ENCODE data around the gene PIK3R6.

Gene PIK3R6

DNA sequence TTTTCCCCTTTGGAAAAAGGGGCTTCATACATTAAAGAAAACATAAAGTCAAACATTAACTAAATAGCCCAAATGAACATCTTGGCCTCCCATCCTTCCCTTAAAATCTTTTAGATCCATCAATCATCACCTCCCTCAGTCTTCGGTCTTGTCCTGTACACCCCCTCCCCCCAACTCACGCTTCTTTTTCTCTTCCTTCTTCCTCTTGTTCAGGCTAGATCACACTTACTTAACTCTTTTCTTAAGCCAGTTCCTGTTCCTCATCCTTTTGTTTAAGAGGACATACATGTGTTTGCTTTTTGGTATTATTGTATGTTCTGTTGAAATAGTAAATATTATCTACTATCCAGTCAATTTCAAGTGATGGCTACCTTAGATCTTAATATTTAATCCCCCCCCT lies 73.8 kb downstream of the PIK3R6 start:
- no peak for DNase-seq (ENCODE audit: low spot score)

DNA sequence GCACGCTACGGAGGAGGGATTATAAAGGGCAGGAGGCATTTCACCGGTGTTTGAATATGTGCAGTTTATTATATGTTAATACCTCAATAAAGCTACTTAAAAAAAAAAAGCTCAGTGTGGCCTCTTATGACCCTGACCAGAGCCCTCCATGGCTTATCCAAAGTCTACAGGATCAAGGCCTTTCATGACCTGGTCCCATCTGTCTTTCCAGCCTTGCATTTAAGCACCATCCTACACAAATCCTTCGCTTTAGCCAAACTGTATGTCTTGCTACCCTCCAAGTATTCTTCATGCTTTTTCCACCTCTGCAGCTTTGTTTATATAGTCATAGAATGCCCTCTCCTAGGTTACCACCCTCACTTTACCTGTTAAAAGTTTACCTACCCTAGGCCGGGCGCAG lies 74.8 kb downstream of the PIK3R6 start:
- no peak for DNase-seq (ENCODE audit: low spot score)

DNA sequence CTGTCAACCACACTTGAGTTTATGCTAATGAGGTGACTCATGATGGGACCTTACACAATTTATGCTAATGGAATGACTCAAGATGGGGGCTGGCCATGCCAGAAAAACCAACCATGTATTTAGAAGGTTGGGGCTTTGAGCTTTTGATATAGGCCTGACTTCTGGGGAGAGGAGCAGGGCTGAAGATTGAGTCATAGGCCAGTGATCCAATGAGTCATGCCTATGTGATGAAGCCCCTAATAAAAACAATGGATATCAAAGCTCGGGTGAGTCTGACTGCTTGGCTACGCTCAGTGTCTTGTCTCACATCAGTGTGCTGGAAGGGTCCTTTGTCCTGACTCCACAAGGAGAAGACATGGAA lies 75.6 kb downstream of the PIK3R6 start:
- no peak for DNase-seq (ENCODE audit: low spot score)

DNA sequence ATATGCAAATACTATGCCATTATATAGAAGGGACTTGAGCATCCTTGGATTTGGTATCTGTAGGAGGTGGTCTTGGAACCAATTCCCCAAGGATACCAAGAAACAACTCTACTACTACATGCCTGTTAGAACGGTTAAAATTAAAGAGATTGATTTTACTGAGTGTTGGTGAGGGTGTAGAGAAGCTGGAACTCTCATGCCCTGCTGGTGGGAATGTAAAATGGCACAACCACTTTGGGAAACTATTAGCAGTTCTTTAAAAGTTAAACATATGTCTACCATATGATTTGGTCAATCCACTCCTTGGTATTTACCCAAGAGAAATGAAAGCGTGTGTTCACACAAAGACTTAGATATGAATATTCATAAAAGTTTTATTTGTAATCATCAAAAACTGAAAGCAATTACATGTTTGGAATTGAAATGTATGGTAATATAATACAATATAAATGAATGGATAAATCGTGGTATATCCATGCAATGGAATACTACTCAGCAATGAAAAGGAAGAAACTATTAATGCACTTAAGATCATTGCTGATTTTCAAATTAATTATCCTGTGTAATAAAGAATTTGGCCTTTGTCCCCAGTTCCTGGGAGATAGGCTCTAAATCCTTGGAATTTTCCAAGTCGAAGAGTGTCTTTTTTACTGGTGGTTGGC lies 76.1 kb downstream of the PIK3R6 start:
- DNase-seq (ENCODE audit: low spot score): no peak

DNA sequence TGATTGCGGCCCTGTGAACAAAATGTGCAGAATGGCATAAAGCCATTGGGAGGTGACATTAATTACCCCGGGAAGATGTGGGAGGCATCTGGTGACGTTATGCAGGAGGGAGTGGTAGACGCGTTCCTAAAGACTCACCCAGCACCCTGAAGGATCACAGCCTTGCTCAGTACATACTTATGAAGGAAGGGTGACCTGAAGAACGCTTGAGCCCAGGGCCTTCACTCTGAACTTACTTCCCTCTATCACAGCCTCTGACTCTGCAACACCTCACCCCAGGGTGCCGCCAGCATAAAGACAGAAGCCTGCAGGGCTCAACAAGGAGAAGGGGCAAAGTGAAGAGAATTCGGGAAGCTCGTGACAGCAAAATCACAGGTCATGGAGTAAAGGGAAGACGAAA lies 77.7 kb downstream of the PIK3R6 start:
- no peak for DNase-seq (ENCODE audit: low spot score)

DNA sequence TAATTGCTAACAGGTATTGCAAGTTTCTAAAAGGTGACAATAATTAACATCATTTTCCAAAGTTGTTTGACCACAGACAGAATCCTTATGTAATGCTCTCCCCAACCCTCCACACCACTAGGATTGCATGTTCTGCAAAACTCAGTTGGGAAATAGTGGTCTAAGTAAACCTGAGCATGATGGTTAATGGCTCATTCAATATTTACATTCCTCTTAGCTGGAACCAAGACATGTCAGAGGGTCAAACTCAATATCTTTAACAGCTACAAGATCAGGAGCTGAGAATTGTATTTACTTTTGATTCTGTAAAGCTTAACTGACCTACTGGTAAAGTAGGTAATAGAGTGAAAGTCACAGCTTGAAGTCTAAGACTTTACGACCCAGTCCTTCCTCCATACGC lies 78.5 kb downstream of the PIK3R6 start:
- no peak for DNase-seq (ENCODE audit: low spot score)

DNA sequence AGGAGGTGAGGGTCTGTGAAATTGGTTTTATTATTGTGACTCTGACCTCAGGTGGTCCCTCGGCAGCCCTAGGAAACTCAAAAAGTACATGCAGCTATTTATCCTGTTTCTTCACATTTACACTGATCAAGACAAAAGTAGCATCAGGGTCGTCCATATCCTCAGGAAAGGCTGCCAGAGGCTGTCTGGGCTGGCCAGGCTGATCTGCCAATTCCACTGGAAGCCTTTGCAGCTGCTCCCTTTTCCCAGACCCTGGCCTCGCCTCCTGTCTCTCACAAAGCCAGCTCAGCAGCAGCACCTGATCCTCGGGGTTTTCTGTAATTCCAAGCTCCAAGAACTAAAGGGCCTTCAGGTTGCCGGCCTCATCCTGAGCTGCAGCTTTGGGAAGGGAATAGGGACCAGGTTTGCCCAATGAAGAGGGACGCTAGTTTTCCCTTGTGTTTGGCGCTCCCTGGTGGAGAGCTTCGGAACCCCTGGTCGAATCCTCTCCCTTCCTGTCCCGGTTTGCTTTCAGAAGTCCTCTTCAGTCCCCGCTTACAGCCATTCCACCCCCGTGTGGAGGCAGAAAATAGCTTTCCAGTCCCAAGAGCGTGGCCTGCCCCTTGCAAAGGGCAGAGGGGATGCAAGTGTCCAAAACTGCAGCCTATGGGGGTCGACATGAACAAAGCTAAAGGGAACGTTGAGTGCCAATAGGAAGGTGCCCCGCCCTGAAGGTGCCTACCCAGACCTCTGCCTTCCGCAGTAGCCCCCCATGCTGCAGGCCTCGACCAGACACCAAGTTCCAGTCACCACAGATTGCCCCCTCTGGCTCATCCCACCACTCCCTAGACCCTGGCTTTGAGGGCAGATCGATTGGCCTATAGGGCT lies 81.7 kb downstream of the PIK3R6 start:
- peak; percentile 91 for DNase-seq (ENCODE audit: low spot score)

DNA sequence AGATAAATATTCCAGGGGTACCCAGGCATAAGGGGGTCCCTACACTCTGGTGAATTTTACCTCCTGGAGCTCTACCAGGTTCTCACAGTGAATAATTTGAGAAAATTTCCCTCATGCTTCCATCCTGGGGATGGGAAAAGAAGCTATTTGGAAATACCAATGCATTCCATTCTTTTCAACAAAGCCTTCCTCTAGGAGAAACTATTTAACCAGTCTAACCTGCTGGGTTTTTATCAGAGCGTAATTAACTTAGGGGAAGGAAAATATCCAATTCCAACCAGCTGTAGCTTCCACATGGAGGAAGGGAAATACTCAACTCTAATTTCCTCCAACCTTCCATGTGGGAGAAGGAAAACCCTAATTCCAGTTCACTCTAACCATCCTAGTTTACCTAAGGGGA lies 85.3 kb downstream of the PIK3R6 start:
- DNase-seq (ENCODE audit: low spot score): no peak

DNA sequence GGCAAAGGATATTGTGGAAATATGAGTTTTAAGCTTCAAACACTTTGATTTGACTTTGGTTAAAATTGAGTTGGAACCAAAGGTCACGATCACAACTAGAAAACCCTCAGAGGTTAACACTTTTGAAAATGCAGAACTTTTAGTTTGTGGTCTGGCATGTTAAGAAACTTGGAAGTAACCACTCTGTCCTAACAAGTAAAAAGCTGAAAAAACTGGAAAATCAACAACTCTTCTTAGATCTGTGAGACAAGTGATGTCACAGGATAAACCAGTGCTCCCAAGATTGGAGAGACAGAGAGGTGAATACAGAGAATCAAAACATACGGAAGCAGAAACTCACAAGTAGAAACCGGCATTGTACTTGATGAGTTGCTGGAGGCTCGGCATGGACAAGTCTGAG lies 85.7 kb downstream of the PIK3R6 start:
- no peak for DNase-seq (ENCODE audit: low spot score)

DNA sequence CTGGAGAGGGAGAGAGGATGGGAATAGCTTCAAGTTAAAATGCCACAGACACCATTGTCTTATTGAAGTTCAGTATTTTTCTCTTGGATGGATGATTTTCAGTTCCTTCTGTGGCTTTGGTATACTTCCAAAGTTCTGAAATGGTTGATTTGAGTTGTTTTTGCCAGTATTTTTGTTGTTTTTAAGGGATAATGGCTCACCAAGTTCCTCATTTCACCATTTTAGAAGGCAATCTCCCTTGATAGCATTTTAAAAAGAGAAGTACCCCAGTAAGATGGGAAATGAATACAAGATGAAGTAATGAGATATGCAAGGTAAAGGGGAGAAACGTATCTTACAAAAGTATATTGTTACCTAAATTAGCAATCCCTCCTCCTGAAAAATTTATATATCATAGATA lies 90.6 kb downstream of the PIK3R6 start:
- DNase-seq (ENCODE audit: low spot score): no peak

DNA sequence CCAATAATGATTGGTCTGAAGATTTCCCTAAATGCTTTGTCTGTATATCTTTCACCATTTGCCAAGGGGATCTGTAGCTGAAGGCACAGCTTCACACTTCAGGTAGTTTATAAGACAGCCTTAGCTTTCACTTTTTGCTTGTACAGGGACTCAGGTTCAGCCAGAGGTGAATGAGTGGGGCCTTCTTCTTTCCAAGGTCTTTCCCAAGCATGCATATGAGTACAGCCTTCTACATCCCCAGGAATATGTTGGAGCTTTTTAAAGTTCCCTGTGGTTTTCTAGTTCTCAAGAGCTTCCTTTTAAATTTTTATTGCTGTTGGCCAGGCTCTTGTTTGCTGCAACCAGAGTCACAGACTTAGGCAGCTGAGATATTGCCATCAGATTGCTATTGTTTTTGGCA lies 91.2 kb downstream of the PIK3R6 start:
- DNase-seq (ENCODE audit: low spot score): no peak

DNA sequence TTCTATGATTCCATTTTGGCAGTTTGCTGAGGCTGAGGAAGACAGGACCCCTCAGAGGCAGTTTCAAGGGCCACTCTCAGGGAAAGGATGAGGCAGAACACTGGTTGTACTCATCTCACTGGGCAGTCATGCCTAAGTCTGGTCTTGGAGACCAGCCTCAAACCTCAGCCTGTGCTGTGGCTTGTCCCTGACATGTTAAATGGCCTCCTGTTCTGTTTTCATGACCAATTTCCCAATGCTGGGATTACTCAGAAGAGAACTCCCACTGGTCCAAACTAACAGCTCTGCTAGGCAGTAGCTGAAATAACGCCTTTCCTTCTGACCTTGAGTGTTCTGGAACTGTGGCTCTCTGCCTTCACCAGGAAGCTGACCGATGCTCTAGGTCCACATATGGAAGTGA lies 100.7 kb downstream of the PIK3R6 start:
- DNase-seq (ENCODE audit: low spot score): no peak

DNA sequence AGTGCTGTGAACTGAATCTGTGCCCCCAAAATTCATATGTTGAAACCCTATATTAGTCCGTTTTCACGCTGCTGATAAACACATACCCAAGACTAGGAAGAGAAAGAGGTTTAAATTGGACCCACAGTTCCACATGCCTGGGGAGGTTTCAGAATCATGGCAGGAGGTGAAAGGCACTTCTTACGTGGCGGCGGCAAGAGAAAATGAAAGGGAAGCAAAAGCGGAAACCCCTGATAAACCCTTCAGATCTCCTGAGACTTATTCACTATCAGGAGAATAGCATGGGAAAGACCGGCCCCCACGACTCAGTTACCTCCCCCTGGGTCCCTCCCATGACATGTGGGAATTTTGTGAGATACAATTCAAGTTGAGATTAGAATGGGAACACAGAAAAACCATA lies 105.5 kb downstream of the PIK3R6 start:
- DNase-seq (ENCODE audit: low spot score): no peak

DNA sequence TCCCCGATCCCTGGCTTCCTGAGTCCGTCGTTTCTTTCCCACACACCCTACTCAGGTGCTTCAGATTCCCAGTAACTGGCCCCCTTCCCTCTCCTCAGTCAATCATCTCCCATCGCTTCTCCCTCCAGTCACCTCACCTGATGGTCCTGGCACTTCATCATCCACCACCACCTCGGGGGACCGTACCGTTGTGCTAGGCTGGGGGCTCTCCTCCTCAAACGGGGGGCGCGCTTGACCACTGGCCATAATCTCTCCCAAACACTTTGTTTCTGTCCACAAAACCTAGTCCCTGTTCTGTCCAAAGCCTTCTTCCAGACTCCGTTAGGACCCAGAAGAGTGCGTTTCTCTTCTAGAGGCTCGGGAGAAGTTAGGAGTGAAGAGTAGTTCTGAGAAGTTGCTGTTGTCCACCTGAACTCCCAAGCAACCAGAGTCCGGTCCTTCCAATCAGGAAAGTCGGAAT lies 109.3 kb downstream of the PIK3R6 start, which contains the start of gene SPDYE4:
SPDYE4 (minus strand) TSS at position 410 of the 460 bp plus-strand sequence; CDS start at position 246, 164 bp downstream.
- DNase-seq (ENCODE audit: low spot score): no peak

DNA sequence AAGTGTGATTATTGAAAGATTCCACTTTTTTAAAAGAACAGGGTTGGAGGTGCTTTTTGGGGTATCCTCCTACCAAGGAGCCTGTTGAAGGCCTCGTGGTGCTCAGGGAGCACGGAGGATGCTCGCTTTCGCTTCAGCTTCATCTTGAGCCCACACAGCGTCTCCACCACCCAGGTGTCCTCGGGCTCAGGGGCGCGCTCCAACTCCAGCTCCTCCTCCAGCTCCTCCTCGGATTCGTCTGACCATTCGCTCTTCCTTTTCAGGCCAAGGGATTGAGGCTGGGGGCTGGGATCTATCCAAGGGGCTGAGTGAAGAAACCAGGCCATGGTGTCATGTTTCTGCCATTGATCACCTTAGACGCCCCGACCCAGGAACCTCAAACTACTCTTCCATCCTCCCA lies 110.3 kb downstream of the PIK3R6 start:
- no peak for DNase-seq (ENCODE audit: low spot score)

DNA sequence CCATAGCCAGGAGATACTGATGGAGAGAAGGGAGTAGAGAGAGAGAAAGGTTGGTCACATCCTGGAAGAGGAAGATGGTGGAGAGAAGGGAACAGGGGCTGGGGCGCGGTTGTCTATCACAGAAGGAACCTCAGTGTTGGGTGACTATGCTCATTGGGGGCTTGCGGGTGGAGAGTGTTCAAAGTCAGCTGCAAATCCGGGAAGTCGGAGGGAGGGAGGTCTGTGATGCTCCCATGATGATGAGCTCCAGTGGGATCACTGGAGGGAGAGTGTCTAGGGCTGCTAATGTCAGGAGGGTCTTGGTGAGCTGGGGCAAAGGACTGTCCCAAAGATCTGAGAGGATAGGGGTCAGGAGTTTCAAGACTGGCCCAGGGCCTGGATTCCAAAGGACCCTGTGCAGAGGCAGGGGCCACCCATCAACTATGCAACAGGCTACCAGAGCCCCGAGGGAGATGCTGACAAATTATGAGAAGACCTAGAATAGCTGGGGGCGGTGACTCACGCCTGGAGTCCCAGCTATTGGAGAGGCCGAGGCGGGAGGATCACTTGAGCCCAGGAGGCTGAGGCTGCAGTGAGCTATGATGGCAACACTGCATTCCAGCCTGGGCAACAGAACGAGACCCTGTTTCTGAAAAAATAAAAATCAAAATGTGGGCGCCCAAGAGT lies 111.8 kb downstream of the PIK3R6 start:
- DNase-seq (ENCODE audit: low spot score): no peak

DNA sequence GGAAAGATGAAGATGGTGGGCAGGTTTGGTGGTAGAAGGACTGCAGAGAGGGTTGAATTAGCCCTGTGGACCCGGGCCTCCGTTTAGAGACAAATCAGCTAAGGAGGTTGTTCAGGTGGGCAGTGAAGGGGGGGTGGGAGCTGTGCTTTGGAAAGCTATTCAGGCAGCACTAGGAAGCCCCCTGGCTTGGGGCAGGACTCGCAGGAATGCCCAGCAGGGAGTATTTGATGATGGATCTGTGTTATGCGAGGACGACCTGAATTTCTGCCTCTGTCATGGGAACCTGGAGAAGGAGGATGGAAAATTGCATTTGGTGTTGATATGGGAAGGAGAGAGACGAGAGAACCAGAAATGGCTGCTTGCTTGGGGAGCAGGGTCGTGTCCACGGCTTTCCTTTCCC lies 112.6 kb downstream of the PIK3R6 start:
- no peak for DNase-seq (ENCODE audit: low spot score)

DNA sequence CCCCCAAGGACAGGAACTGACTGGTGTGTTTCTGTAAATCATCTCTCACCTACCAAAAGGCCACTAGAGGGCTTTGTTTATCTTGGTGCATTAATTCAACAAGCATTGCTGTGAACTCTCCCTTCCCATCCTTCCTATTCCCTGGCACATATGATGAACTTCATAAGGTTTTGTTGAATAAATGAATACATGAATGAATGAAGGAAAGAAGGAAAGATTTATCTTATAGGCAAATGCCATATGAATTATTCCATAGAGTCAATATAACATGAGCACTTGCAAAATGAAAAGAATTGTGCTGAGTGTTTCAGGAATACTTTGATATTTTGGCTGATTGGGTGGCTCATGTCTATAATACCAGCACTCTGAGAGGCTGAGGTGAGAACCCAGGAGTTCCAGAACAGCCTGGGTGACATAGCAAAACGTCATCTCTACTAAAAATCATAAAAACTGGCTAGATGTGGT lies 113.5 kb downstream of the PIK3R6 start:
- DNase-seq (ENCODE audit: low spot score): peak; percentile 55

DNA sequence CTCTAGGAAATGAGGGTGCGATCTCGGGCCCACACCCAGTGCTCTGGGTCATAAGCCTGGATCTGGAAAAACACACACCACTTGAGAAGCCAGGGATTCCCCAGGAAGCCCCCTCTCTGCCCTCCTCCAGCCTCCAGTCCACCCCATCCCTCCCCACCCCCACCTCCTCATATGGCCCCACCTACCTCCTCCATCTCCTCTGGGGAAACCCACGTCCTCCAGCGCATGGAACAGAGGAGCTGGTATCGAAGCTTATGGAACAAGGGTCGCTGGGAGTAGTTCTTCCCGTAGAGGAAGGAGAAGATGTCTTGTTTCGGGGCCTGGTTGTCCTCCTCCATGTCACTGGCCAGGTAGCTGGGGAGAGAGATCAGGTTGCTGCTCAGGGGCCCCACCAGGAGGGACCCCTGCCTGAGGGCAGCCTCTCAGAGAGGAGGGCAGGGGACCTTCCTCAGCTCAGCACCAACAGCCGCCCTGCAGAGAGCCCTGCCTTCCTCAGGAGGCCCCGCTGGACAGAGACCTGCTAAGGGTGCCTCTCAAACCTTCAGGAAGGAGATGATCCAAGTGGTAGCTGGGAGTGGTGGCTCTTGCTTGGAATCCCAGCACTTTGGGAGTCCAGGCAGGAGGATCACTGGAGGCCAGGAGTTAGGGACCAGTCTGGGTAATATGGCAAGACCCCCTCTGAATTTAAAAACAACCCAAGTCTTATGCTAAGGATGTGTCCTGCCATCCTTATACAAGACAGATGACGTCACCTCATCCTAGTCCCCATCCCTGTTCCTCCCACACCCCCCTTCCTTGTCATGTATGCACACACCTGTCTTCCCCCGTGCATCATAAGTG lies 114.1 kb downstream of the PIK3R6 start:
- no peak for DNase-seq (ENCODE audit: low spot score)

All from GM03348 (cell line).